ENCODE data around the gene TTPAL. TPM values are rescaled to one million over a fixed set of nuclear protein-coding genes. Genes with fewer than 3 reads are reported as not detected.

The TTPAL gene
- total and polyA plus RNA-seq, 2 donors = 3.9 to 7.6 TPM

DNA sequence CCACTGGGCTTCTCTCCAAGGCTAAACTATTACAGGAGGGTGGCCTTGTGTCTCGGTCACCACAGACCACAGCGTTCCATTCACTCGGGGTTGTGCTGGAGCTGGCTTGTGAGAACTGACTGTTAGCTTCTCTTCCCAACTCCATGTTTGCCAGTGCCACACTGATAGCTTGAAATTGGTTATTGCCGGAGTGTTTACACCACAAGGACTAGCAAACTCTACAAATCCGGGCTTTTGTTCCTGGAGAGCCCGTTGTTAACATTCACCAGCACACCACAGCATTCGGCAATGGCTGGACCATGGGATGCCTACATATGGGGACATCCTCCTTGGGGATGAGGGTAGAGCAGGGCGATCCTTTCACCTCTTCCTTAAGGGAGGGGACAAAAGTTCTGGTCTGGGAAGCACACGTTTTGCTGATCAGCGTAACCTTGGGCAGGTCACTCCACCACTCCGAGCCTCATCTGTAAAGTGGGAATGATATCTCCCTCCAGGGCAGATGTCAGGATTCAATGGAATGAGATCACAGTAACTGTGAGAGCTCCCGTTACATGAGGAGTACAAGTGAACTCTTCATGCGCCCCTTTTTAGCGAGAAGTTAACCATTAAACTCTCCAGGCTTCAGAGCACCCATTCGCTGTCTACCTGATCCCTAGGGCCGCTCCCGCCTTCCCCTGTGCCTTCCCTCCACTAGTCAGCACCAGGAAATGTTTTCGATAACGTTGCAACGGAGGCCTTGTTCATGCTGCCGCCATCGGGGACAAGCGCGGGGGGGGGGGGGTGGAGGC lies 41.7 kb upstream of the TTPAL start:
- Histone ChIP-seq H3K4me3 (ENCODE audit: low read depth, low read length) (no peak overlapping the region), H3K27ac (ENCODE audit: low read depth) (no peak overlapping the region), H3K36me3 (ENCODE audit: insufficient read depth) (no peaks in the 10 kb centered on the region), H3K4me1 (ENCODE audit: insufficient read depth) (no peaks in the 10 kb centered on the region)
- no peak for DNase-seq (ENCODE audit: extremely low spot score)
- WGBS = 77% methylated on average over 24 of the region's 24 CpGs

- DNase-seq (ENCODE audit: extremely low spot score) = no peak
- no peaks in the 10 kb centered on the region for H3K4me1 ChIP-seq (ENCODE audit: insufficient read depth)
- no peak overlapping the region for H3K4me3 ChIP-seq (ENCODE audit: low read depth, low read length)
- WGBS = 75% methylated on average over 12 of the region's 12 CpGs
- no peaks in the 10 kb centered on the region for H3K36me3 ChIP-seq (ENCODE audit: insufficient read depth)
- H3K27ac ChIP-seq (ENCODE audit: low read depth) = no peak overlapping the region
These were observed 39.9 kb upstream of the TTPAL start for GRCh38 chr20:44435630-44436335.

- H3K4me1 ChIP-seq (ENCODE audit: insufficient read depth) = no peaks in the 10 kb centered on the region
- no peak overlapping the region for H3K4me3 ChIP-seq (ENCODE audit: low read depth, low read length)
- 70% methylated on average over 12 of the region's 12 CpGs for WGBS
- DNase-seq (ENCODE audit: extremely low spot score) = no peak
- H3K27ac ChIP-seq (ENCODE audit: low read depth) = no peak overlapping the region
- no peaks in the 10 kb centered on the region for H3K36me3 ChIP-seq (ENCODE audit: insufficient read depth)
These were observed 39.3 kb upstream of the TTPAL start for GRCh38 chr20:44436393-44436792.

DNA sequence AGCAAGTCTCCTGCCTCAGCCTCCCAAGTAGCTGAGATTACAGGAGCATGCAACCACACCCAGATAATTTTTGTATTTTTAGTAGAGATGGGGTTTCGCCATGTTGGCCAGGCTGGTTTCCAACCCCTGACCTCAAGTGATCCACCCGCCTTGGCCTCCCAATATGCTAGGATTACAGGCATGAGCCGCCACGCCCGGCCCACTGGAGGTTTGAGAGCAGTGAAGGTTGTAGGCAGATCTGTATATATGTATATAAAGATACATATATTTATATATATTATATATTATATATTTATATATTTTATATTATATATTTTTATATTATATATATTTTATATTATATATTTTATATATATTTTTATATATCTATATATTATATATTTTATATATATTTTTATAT lies 38.2 kb upstream of the TTPAL start:
- H3K36me3 ChIP-seq (ENCODE audit: insufficient read depth) = no peaks in the 10 kb centered on the region
- H3K4me3 ChIP-seq (ENCODE audit: low read depth, low read length) = no peak overlapping the region
- no peak overlapping the region for H3K27ac ChIP-seq (ENCODE audit: low read depth)
- WGBS = 92% methylated on average over 5 of the region's 5 CpGs
- H3K4me1 ChIP-seq (ENCODE audit: insufficient read depth) = no peaks in the 10 kb centered on the region
- no peak for DNase-seq (ENCODE audit: extremely low spot score)

- Histone ChIP-seq H3K4me3 (ENCODE audit: low read depth, low read length) (no peak overlapping the region), H3K36me3 (ENCODE audit: insufficient read depth) (no peaks in the 10 kb centered on the region), H3K27ac (ENCODE audit: low read depth) (no peak overlapping the region), H3K4me1 (ENCODE audit: insufficient read depth) (no peaks in the 10 kb centered on the region)
- WGBS = 86% methylated on average over 4 of the region's 4 CpGs
- DNase-seq (ENCODE audit: extremely low spot score) = no peak
These were observed 36.9 kb upstream of the TTPAL start for GRCh38 chr20:44438782-44439181.

GRCh38 chr20:44439318-44439717 lies 36.4 kb upstream of the TTPAL start:
- no peaks in the 10 kb centered on the region for H3K4me1 ChIP-seq (ENCODE audit: insufficient read depth)
- WGBS = 76% methylated on average over 2 of the region's 2 CpGs
- no peaks in the 10 kb centered on the region for H3K36me3 ChIP-seq (ENCODE audit: insufficient read depth)
- DNase-seq (ENCODE audit: extremely low spot score) = no peak
- H3K27ac ChIP-seq (ENCODE audit: low read depth) = no peak overlapping the region
- no peak overlapping the region for H3K4me3 ChIP-seq (ENCODE audit: low read depth, low read length)

DNA sequence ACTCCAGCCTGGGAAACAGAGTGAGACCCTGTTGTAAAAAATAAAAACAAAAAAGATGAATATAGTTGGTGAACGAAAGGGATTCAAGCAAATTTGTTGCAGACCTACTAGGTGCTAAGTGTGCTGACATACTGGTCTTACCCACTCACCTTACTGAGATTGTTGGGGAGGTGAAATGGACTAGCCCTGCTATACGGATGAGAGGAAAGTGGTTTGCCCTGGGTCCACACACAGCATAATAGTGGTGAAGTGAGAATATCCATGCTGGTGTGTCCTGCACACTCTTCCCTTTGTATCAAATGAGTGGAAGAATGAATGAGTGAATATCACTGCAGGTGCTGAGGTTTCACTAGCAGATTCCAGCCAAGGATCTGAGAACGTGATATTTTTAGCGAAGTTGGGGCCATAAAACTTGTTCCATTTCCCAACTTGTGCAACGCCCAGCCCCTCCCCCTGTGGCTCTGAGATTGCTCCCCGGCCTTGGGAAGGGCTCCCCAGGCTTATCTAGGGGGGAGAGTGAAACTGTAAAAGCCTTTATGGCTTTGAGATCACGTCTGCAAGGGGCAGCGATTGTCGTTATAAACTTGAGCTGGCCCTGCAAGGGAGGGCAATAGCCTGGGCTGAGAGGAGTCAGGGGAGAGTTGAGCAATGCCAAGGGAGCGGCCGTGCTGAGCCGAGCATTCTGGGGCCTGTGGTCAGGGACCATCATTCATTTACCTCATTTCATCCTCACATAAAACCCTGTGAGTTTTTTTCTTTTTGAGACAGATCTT lies 33.2 kb upstream of the TTPAL start:
- H3K27ac ChIP-seq (ENCODE audit: low read depth) = no peak overlapping the region
- H3K36me3 ChIP-seq (ENCODE audit: insufficient read depth) = no peaks in the 10 kb centered on the region
- H3K4me3 ChIP-seq (ENCODE audit: low read depth, low read length) = no peak overlapping the region
- 23% methylated on average over 12 of the region's 12 CpGs for WGBS
- no peaks in the 10 kb centered on the region for H3K4me1 ChIP-seq (ENCODE audit: insufficient read depth)
- no peak for DNase-seq (ENCODE audit: extremely low spot score)

GRCh38 chr20:44445742-44446710 lies 29.6 kb upstream of the TTPAL start:
- WGBS = 72% methylated on average over 6 of the region's 6 CpGs
- Histone ChIP-seq H3K36me3 (ENCODE audit: insufficient read depth) (no peaks in the 10 kb centered on the region), H3K27ac (ENCODE audit: low read depth) (no peak overlapping the region), H3K4me3 (ENCODE audit: low read depth, low read length) (no peak overlapping the region), H3K4me1 (ENCODE audit: insufficient read depth) (no peaks in the 10 kb centered on the region)
- DNase-seq (ENCODE audit: extremely low spot score) = no peak

DNA sequence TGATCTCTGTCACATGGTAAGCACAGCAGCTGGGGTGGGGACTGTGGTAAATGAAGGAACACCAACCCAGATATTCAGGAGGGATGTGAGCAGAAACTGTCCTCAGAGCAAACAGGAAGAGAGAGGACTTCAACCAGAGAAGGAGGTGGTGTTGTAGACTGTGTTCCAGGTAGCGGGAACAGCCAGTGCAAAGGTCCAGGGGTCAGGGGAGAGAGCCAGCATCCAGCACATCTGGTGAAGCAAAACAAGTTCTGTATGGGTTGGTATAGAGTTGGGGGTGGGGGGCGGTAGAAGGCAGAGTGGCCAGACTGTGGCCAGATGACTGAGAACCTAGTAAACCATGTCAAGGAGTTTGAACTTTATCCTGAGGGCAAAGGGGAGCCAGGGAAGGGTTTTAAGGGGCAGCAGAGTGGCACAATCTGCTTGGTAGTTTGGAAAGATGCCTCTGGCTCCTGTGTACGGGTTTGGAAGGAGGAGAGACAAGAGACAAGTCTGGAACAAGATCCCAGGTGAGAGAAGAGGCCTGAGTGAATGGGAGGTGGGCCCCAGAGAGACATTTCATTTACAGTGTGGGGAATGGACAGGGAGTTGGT lies 27.8 kb upstream of the TTPAL start:
- Histone ChIP-seq H3K27ac (ENCODE audit: low read depth) (no peak overlapping the region), H3K4me3 (ENCODE audit: low read depth, low read length) (no peak overlapping the region), H3K4me1 (ENCODE audit: insufficient read depth) (no peaks in the 10 kb centered on the region), H3K36me3 (ENCODE audit: insufficient read depth) (no peaks in the 10 kb centered on the region)
- WGBS = 84% methylated on average over 3 of the region's 3 CpGs
- no peak for DNase-seq (ENCODE audit: extremely low spot score)

DNA sequence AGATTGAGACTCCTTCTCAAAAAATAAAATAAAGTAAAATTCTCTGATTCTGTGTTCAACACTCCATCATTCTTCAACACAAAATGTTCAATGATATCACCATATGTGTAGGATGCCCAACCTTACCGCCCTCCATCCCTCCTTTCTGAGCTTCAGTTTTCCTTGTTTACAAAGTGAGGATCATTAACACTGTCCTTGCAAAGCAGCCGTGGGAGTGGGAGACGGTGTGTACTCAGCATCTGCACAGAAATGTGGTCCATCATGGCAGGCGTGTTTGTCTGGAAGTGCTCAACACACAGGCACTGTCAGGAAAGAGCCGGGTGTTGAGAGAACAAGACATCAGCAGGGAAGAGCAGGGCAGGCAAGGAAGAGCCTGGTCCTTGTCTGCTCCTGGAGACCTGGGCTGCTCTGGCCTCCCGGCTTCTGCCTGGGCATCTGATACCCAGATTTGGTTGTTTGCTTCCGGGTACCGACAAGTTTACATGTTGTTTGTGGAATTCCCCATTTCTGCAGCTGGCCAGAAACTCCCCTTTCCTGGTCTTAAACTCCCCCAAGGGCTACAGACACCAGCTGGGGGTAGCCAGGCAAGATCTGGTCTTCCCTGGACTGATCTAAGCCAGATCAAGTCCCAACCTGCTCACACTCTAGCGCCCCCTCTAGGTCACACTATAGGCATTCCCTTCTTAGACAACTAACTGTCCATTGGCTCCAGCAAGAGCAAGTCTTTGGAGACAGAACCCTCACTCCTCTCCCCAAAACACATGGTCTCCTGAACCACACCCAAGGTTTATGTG lies 26.7 kb upstream of the TTPAL start:
- Histone ChIP-seq H3K27ac (ENCODE audit: low read depth) (no peak overlapping the region), H3K36me3 (ENCODE audit: insufficient read depth) (no peaks in the 10 kb centered on the region), H3K4me3 (ENCODE audit: low read depth, low read length) (no peak overlapping the region), H3K4me1 (ENCODE audit: insufficient read depth) (no peaks in the 10 kb centered on the region)
- no peak for DNase-seq (ENCODE audit: extremely low spot score)
- 68% methylated on average over 9 of the region's 9 CpGs for WGBS

- H3K4me3 ChIP-seq (ENCODE audit: low read depth, low read length) = no peak overlapping the region
- no peaks in the 10 kb centered on the region for H3K36me3 ChIP-seq (ENCODE audit: insufficient read depth)
- WGBS = 74% methylated on average over 7 of the region's 7 CpGs
- H3K27ac ChIP-seq (ENCODE audit: low read depth) = no peak overlapping the region
- DNase-seq (ENCODE audit: extremely low spot score) = no peak
- no peaks in the 10 kb centered on the region for H3K4me1 ChIP-seq (ENCODE audit: insufficient read depth)
These were observed 25.8 kb upstream of the TTPAL start for GRCh38 chr20:44449864-44450263.

- no peak overlapping the region for H3K4me3 ChIP-seq (ENCODE audit: low read depth, low read length)
- H3K36me3 ChIP-seq (ENCODE audit: insufficient read depth) = no peaks in the 10 kb centered on the region
- H3K27ac ChIP-seq (ENCODE audit: low read depth) = no peak overlapping the region
- WGBS = 36% methylated on average over 3 of the region's 3 CpGs
- H3K4me1 ChIP-seq (ENCODE audit: insufficient read depth) = no peaks in the 10 kb centered on the region
- no peak for DNase-seq (ENCODE audit: extremely low spot score)
These were observed 25.3 kb upstream of the TTPAL start for GRCh38 chr20:44450281-44450889.
